ENCODE data around the gene RGMB.

The RGMB gene

GRCh38 chr5:98791001-98791519, 17.6 kb downstream of the RGMB start:
- Histone ChIP-seq H3K36me3 (ENCODE audit: control insufficient read depth in 2 of 2, insufficient read depth in 1 of 2, low read length in 2 of 2) (peaks cover 10 to 23% of the 10 kb centered on the region in 2 experiments; a peak in 2 of 3 replicates), H3K4me3 (ENCODE audit: low read depth, low read length) (no peak overlapping the region), H3K4me1 (ENCODE audit: control insufficient read depth, insufficient read depth, low read length) (peaks cover 19% of the 10 kb centered on the region), H3K27ac (ENCODE audit: extremely low read depth, low read depth, low read length) (no peak overlapping the region), H3K9me3 (ENCODE audit: control insufficient read depth, insufficient read depth, low read depth, low read length) (no peaks in the 10 kb centered on the region)
- CTCF ChIA-PET = interaction anchor here (1.4 kb wide), 1 partner anchor 22 kb away, joined by 7 read pairs; no protein-coding TSS in a partner anchor
- TF ChIP-seq PRDM6 (tag by site-specific recombination; IDR thresholded peaks at IDR 0.05) (0 out of 2 replicates have a peak, but pooled peaks have one; percentile 29), ZNF140 (tag by site-specific recombination; IDR thresholded peaks at IDR 0.05) (no peak), ZNF621 (tag by site-specific recombination; IDR thresholded peaks at IDR 0.05) (no peak), ZFP37 (tag by site-specific recombination; IDR thresholded peaks at IDR 0.05) (no peak), ZNF341 (tag by site-specific recombination; IDR thresholded peaks at IDR 0.05; ENCODE audit: low read depth) (no peak), ZBTB44 (tag by site-specific recombination; IDR thresholded peaks at IDR 0.05) (0 out of 2 replicates have a peak, but pooled peaks have one; percentile 22), ZNF449 (tag by site-specific recombination; IDR thresholded peaks at IDR 0.05) (no peak), ZBTB20 (tag by site-specific recombination; IDR thresholded peaks at IDR 0.05) (no peak), ZNF48 (tag by site-specific recombination; IDR thresholded peaks at IDR 0.05) (no peak), ZNF692 (tag by site-specific recombination; IDR thresholded peaks at IDR 0.05) (no peak), RBAK (tag by site-specific recombination; IDR thresholded peaks at IDR 0.05) (no peak), SCRT1 (tag by site-specific recombination; IDR thresholded peaks at IDR 0.05; ENCODE audit: borderline replicate concordance) (no peak), ZNF302 (tag by site-specific recombination; IDR thresholded peaks at IDR 0.05; ENCODE audit: low read depth) (no peak), ZNF211 (tag by site-specific recombination; IDR thresholded peaks at IDR 0.05; ENCODE audit: low read depth) (no peak), ZNF513 (tag by site-specific recombination; IDR thresholded peaks at IDR 0.05) (no peak), ZNF654 (tag by site-specific recombination; IDR thresholded peaks at IDR 0.05; ENCODE audit: low read depth) (no peak), ZNF670 (tag by site-specific recombination; IDR thresholded peaks at IDR 0.05; ENCODE audit: low read depth) (no peak), ZNF10 (tag by site-specific recombination; IDR thresholded peaks at IDR 0.05) (no peak)
- POLR2A ChIA-PET = no interaction called here

Data from HEK293 (cell line).